K562 (cell line): ENCODE results near the gene SNW1.

Experiments
- EP300 ChIP-seq: IDR thresholded peaks from 2 replicates; pipeline ENCODE4 v1.6.1; 2012; ENCODE audit warnings: low read length, improper control_type of control experiment
- HDAC6 ChIP-seq: IDR thresholded peaks from 2 replicates; pipeline ENCODE4 v1.6.1; 2012; ENCODE audit warnings: low read depth, mild to moderate bottlenecking, control low read depth, inconsistent platforms, low read length, moderate library complexity
- KAT2B ChIP-seq: IDR thresholded peaks from one replicate; pipeline ENCODE4 v1.6.1; 2012; ENCODE audit warnings: low read depth, mild to moderate bottlenecking, control low read depth, inconsistent platforms, low read length, moderate library complexity
- NFYB ChIP-seq: IDR thresholded peaks from 2 replicates; pipeline ENCODE4 v1.6.1; 2011; ENCODE audit warnings: mild to moderate bottlenecking, moderate library complexity; ENCODE audit not compliant: insufficient read length; ENCODE audit errors: extremely low read depth
- POLR2AphosphoS5 ChIP-seq: IDR thresholded peaks from 2 replicates; pipeline ENCODE4 v1.6.1; 2011; ENCODE audit warnings: mild to moderate bottlenecking, low read depth, low read length, moderate library complexity; ENCODE audit not compliant: control insufficient read depth, insufficient read depth
- PYGO2 ChIP-seq: fragments of 450-650 bp; IDR thresholded peaks from 2 replicates; pipeline ENCODE4 v1.6.1; 2016; ENCODE audit warnings: mild to moderate bottlenecking, missing genetic modification characterization, moderate library complexity, missing compliant biosample characterization
- RFX5 ChIP-seq: IDR thresholded peaks from 2 replicates; pipeline ENCODE4 v1.6.1; 2011; ENCODE audit warnings: low read depth, mild to moderate bottlenecking, improper control_type of control experiment, low read length
- TAF1 ChIP-seq: IDR thresholded peaks from 2 replicates; pipeline ENCODE4 v1.6.1; 2011; ENCODE audit warnings: mild to moderate bottlenecking, low read length, moderate library complexity; ENCODE audit not compliant: insufficient read depth, control insufficient read depth, severe bottlenecking; ENCODE audit errors: extremely low read depth
- ZNF121 ChIP-seq: sonication (generic); formaldehyde crosslinking; conservative IDR thresholded peaks from 2 replicates; pipeline ENCODE4 v1.8.0; 2022; ENCODE audit warnings: missing genetic modification reagents
- TF ChIP-seq, protein P1 (sequence below): sonication (generic); formaldehyde crosslinking; IDR thresholded peaks from 2 replicates; pipeline ENCODE4 v1.5.0; 2020; ENCODE audit warnings: missing genetic modification reagents
- TF ChIP-seq, protein P2 (sequence below): fragments of 250-450 bp; sonication (Bioruptor Pico); IDR thresholded peaks from 2 replicates; pipeline ENCODE4 v1.8.0; 2021; ENCODE audit warnings: borderline replicate concordance, mild to moderate bottlenecking, moderate library complexity; ENCODE audit not compliant: poor library complexity, severe bottlenecking

- TF ChIP-seq ZNF121 (CRISPR knock-in tag) (no peak), PYGO2 (tag) (no peak), KAT2B (no peak), RFX5 (no peak), TAF1 (peak; percentile 97), POLR2AphosphoS5 (peak; percentile 95), NFYB (no peak), EP300 (no peak), HDAC6 (no peak)
- TF ChIP-seq, protein P1, sequence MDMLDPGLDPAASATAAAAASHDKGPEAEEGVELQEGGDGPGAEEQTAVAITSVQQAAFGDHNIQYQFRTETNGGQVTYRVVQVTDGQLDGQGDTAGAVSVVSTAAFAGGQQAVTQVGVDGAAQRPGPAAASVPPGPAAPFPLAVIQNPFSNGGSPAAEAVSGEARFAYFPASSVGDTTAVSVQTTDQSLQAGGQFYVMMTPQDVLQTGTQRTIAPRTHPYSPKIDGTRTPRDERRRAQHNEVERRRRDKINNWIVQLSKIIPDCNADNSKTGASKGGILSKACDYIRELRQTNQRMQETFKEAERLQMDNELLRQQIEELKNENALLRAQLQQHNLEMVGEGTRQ (CRISPR knock-in tag), result no peak
- TF ChIP-seq, protein P2, sequence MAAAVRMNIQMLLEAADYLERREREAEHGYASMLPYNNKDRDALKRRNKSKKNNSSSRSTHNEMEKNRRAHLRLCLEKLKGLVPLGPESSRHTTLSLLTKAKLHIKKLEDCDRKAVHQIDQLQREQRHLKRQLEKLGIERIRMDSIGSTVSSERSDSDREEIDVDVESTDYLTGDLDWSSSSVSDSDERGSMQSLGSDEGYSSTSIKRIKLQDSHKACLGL (CRISPR knock-in tag), result no peak
Observed at GRCh38 chr14:77707724-77708408, 53.1 kb downstream of the SNW1 start, which contains the start of the genes ALKBH1 and SLIRP.
